NCI-H2196 (cell line): Measurements from ENCODE around the gene RALBP1.
A peak's percentile ranks its signal among the peaks of the same experiment; 100 is the strongest.

Experiments
- DNase-seq: peaks from one replicate; lab custom pipeline; 2025; ENCODE audit not compliant: unreplicated experiment; lab: John Stamatoyannopoulos, UW

RALBP1 gene

GRCh38 chr18:9547782-9548181, 72.5 kb downstream of the RALBP1 start:
- peak; percentile 83 for DNase-seq

GRCh38 chr18:9549405-9549804, 74.1 kb downstream of the RALBP1 start:
- no peak for DNase-seq

- DNase-seq, result no peak
Observed at GRCh38 chr18:9550429-9550828, 75.1 kb downstream of the RALBP1 start.

- DNase-seq, result no peak
Observed at GRCh38 chr18:9552191-9552590, 76.9 kb downstream of the RALBP1 start.

- no peak for DNase-seq
Observed at GRCh38 chr18:9552616-9553015, 77.3 kb downstream of the RALBP1 start.

GRCh38 chr18:9557250-9557943, 82.1 kb downstream of the RALBP1 start:
- DNase-seq, result no peak

- no peak for DNase-seq
Observed at GRCh38 chr18:9558387-9559064, 83.2 kb downstream of the RALBP1 start.

- no peak for DNase-seq
Observed at GRCh38 chr18:9559253-9559652, 83.9 kb downstream of the RALBP1 start.

GRCh38 chr18:9561759-9562158, 86.4 kb downstream of the RALBP1 start:
- no peak for DNase-seq

GRCh38 chr18:9562584-9562983, 87.3 kb downstream of the RALBP1 start:
- no peak for DNase-seq

- DNase-seq, result no peak
Observed at GRCh38 chr18:9563331-9563730, 88.0 kb downstream of the RALBP1 start.

- DNase-seq, result no peak
Observed at GRCh38 chr18:9565407-9565806, 90.1 kb downstream of the RALBP1 start.

GRCh38 chr18:9568186-9568585, 92.9 kb downstream of the RALBP1 start:
- peak; percentile 51 for DNase-seq

- DNase-seq, result no peak
Observed at GRCh38 chr18:9569178-9569577, 93.9 kb downstream of the RALBP1 start.

- DNase-seq, result no peak
Observed at GRCh38 chr18:9570255-9570654, 94.9 kb downstream of the RALBP1 start.

GRCh38 chr18:9571546-9571945, 96.2 kb downstream of the RALBP1 start:
- no peak for DNase-seq

GRCh38 chr18:9574473-9575115, 99.3 kb downstream of the RALBP1 start:
- no peak for DNase-seq

- DNase-seq, result peak; percentile 87
Observed at GRCh38 chr18:9575558-9575957, 100.2 kb downstream of the RALBP1 start.

GRCh38 chr18:9577361-9577760, 102.0 kb downstream of the RALBP1 start:
- DNase-seq, result no peak

- no peak for DNase-seq
Observed at GRCh38 chr18:9578306-9578705, 103.0 kb downstream of the RALBP1 start.

GRCh38 chr18:9581667-9582066, 106.4 kb downstream of the RALBP1 start:
- no peak for DNase-seq

- DNase-seq, result no peak
Observed at GRCh38 chr18:9586814-9587213, 111.5 kb downstream of the RALBP1 start.
